Measurements from ENCODE around the gene MGAT4C. TPM values are rescaled to one million over a fixed set of nuclear protein-coding genes. Genes with fewer than 3 reads are reported as not detected.

Gene MGAT4C
- polyA plus RNA-seq, 1 donor (not counting 4 experiments of a cell fraction or from before 2014, with no cell fraction given) = not detected

DNA sequence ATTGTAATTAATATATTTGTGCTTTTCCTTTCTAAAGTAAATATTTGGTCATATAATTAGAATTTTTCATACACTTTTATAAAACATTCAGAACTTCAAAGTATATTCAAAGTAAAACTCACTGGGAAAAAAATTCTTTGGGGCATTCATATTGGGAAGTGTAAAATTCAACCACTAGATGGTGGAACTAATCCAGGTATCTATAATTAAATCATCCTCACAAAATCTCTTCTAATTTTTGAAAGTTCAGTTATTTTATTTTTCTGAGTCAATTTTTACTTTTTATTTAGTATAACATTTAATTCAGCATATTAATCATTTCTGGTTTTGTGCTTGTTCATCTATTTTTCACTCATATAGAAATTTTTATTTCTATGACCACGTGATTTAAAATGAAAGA, 301.1 kb downstream of the MGAT4C start:
- no peak for DNase-seq (ENCODE audit: low read depth, low spot score)
- H4K20me1 ChIP-seq (ENCODE audit: control insufficient read depth, extremely low read depth, insufficient read depth, low read length) = no peaks in the 10 kb centered on the region
- H3K79me2 ChIP-seq (ENCODE audit: control insufficient read depth, insufficient read depth, low read length) = no peaks in the 10 kb centered on the region
- no peaks in the 10 kb centered on the region for H3K36me3 ChIP-seq (ENCODE audit: control insufficient read depth in 2 of 2, extremely low read depth in 1 of 2, insufficient read depth in 2 of 2, low read length in 2 of 2)
- H3K27me3 ChIP-seq (ENCODE audit: control insufficient read depth, extremely low read depth, insufficient read depth, low read length) = no peaks in the 10 kb centered on the region
- TF ChIP-seq, protein P1, sequence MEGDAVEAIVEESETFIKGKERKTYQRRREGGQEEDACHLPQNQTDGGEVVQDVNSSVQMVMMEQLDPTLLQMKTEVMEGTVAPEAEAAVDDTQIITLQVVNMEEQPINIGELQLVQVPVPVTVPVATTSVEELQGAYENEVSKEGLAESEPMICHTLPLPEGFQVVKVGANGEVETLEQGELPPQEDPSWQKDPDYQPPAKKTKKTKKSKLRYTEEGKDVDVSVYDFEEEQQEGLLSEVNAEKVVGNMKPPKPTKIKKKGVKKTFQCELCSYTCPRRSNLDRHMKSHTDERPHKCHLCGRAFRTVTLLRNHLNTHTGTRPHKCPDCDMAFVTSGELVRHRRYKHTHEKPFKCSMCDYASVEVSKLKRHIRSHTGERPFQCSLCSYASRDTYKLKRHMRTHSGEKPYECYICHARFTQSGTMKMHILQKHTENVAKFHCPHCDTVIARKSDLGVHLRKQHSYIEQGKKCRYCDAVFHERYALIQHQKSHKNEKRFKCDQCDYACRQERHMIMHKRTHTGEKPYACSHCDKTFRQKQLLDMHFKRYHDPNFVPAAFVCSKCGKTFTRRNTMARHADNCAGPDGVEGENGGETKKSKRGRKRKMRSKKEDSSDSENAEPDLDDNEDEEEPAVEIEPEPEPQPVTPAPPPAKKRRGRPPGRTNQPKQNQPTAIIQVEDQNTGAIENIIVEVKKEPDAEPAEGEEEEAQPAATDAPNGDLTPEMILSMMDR (optimal IDR thresholded peaks at IDR 0.05 in 1 of 3, IDR thresholded peaks at IDR 0.05 in 1 of 3, conservative IDR thresholded peaks at IDR 0.05 in 1 of 3; ENCODE audit: extremely low read depth in 1 of 3, insufficient read depth in 2 of 3, low read length in 3 of 3) = no peak
- TF ChIP-seq EZH2 (IDR thresholded peaks at IDR 0.05; ENCODE audit: low read length) = no peak
- no peak for FAIRE-seq
- H3K27ac ChIP-seq (ENCODE audit: control insufficient read depth, insufficient read depth, low read length) = no peak overlapping the region
- no peaks in the 10 kb centered on the region for H3K9me1 ChIP-seq (ENCODE audit: control insufficient read depth, extremely low read depth, insufficient read depth, low read length)
- dilution Hi-C loops (cut with MboI; ENCODE audit: extremely low pct_ligation_motif_present, low sequenced_read_pairs) = no loop called here
- no peak overlapping the region for H3K9ac ChIP-seq (ENCODE audit: control insufficient read depth, extremely low read depth, insufficient read depth, low read length)
- no peak overlapping the region for H2AFZ ChIP-seq (ENCODE audit: control insufficient read depth, low read length)
- no peaks in the 10 kb centered on the region for H3K9me3 ChIP-seq (ENCODE audit: control insufficient read depth, low read depth, low read length)
- no peak overlapping the region for H3K4me3 ChIP-seq (ENCODE audit: control insufficient read depth in 2 of 3, extremely low read depth in 1 of 3, insufficient read depth in 2 of 3, low read depth in 1 of 3, low read length in 3 of 3)
- no peak overlapping the region for H3K4me2 ChIP-seq (ENCODE audit: control insufficient read depth, extremely low read depth, insufficient read depth, low read depth, low read length)
- H3K4me1 ChIP-seq (ENCODE audit: control insufficient read depth, extremely low read depth, insufficient read depth, low read length) = no peaks in the 10 kb centered on the region

DNA sequence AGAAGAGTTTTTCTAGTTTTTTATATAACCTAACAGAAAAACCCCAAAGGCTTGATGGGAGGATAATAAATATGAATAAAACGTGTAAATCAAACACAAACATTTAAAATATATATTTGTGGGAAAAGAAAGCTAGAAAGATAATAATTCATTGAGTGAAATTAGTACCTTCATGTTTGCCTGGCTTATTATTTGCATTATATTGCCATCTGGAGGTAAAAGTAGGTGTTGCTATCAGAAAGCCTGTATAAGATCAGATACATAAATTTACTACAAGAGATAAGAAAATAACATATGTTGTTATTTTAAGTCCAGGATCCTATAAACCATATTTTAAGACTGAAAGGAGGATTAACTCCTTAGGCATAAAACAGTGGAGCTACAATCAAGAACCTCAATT, 304.4 kb downstream of the MGAT4C start:
- no peak for TF ChIP-seq EZH2 (IDR thresholded peaks at IDR 0.05; ENCODE audit: low read length)
- TF ChIP-seq, protein P1 (optimal IDR thresholded peaks at IDR 0.05 in 1 of 3, IDR thresholded peaks at IDR 0.05 in 1 of 3, conservative IDR thresholded peaks at IDR 0.05 in 1 of 3; ENCODE audit: extremely low read depth in 1 of 3, insufficient read depth in 2 of 3, low read length in 3 of 3) = peak in 1 of 3 experiments; percentile 20
- no peak overlapping the region for H3K9ac ChIP-seq (ENCODE audit: control insufficient read depth, extremely low read depth, insufficient read depth, low read length)

More for the DNA sequence above, 304.4 kb downstream of the MGAT4C start:
- H3K36me3 ChIP-seq (ENCODE audit: control insufficient read depth in 2 of 2, extremely low read depth in 1 of 2, insufficient read depth in 2 of 2, low read length in 2 of 2) = no peaks in the 10 kb centered on the region
- H4K20me1 ChIP-seq (ENCODE audit: control insufficient read depth, extremely low read depth, insufficient read depth, low read length) = no peaks in the 10 kb centered on the region
- no peak for DNase-seq (ENCODE audit: low read depth, low spot score)
- H3K9me3 ChIP-seq (ENCODE audit: control insufficient read depth, low read depth, low read length) = no peaks in the 10 kb centered on the region
- no peaks in the 10 kb centered on the region for H3K4me1 ChIP-seq (ENCODE audit: control insufficient read depth, extremely low read depth, insufficient read depth, low read length)
- no peak overlapping the region for H3K4me3 ChIP-seq (ENCODE audit: control insufficient read depth in 2 of 3, extremely low read depth in 1 of 3, insufficient read depth in 2 of 3, low read depth in 1 of 3, low read length in 3 of 3)
- H3K27ac ChIP-seq (ENCODE audit: control insufficient read depth, insufficient read depth, low read length) = no peak overlapping the region
- H2AFZ ChIP-seq (ENCODE audit: control insufficient read depth, low read length) = no peak overlapping the region
- no peaks in the 10 kb centered on the region for H3K79me2 ChIP-seq (ENCODE audit: control insufficient read depth, insufficient read depth, low read length)
- no peaks in the 10 kb centered on the region for H3K27me3 ChIP-seq (ENCODE audit: control insufficient read depth, extremely low read depth, insufficient read depth, low read length)
- dilution Hi-C loops (cut with MboI; ENCODE audit: extremely low pct_ligation_motif_present, low sequenced_read_pairs) = no loop called here
- no peak overlapping the region for H3K4me2 ChIP-seq (ENCODE audit: control insufficient read depth, extremely low read depth, insufficient read depth, low read depth, low read length)
- FAIRE-seq = no peak
- no peaks in the 10 kb centered on the region for H3K9me1 ChIP-seq (ENCODE audit: control insufficient read depth, extremely low read depth, insufficient read depth, low read length)
